GM12878 (cell line): ENCODE results near the gene NRXN3. TPM values are rescaled to one million over a fixed set of nuclear protein-coding genes. Genes with fewer than 3 reads are reported as not detected.

Source experiments
- ATAC-seq: fragments of 200-7000 bp; cut with Tn5 transposase; 3 replicates; pipeline ENCODE4 v1.9.1; 2020; ENCODE audit warnings: mild to moderate bottlenecking, moderate library complexity
- BruUV-seq: library from RNA; stranded (reverse); fragments of 400-500 nt; replicated peaks from 2 replicates; lab custom pipeline; 2021; lab: Mats Ljungman, UMichigan
- CTCF ChIA-PET: fragments of 300-600 bp; sonication (Branson Sonifier 250); formaldehyde crosslinking; extraction: SDS; loops from one replicate; lab custom pipeline; 2021; ENCODE audit warnings: inconsistent platforms; lab: Yijun Ruan, JAX
- POLR2A ChIA-PET: fragments of 350-600 bp; formaldehyde crosslinking; extraction: SDS; loops from one replicate; lab custom pipeline; 2021; ENCODE audit warnings: inconsistent platforms; lab: Charles Lee
- RAD21 ChIA-PET: fragments of 300-600 bp; sonication (Branson Sonifier 250); formaldehyde crosslinking; loops from one replicate; lab custom pipeline; 2023; ENCODE audit warnings: antibody characterized with exemption; ENCODE audit not compliant: unreplicated experiment; lab: Charles Lee
- SMC1A ChIA-PET: fragments of 300-600 bp; sonication (Branson Sonifier 250); formaldehyde crosslinking; loops from one replicate; lab custom pipeline; 2023; ENCODE audit not compliant: unreplicated experiment, uncharacterized antibody; lab: Charles Lee
- DNase-seq: peaks from one replicate; pipeline ENCODE4 v3.0.0-alpha.2; 2011; ENCODE audit warnings: low read depth, low spot score
- FAIRE-seq: peaks from 3 replicates; lab custom pipeline; 2011; peaks lifted over from hg19 to GRCh38; lab: Jason Lieb, UNC
- H2AFZ ChIP-seq: 2 replicates; pipeline ENCODE4 v1.6.0; 2011; ENCODE audit warnings: low read depth, low read length, control low read depth; ENCODE audit not compliant: control insufficient read depth
- H3K27ac ChIP-seq: 2 replicates; pipeline ENCODE4 v1.5.1; 2011; ENCODE audit warnings: control low read depth; ENCODE audit not compliant: control insufficient read depth, insufficient read depth
- H3K27me3 ChIP-seq, 2 experiments: replicated peaks in 1 of 2; 2 replicates each; pipeline versions ENCODE4 v1.6.0 to v1.6.1; 2011; ENCODE audit warnings: low read length in 1 of 2; ENCODE audit not compliant: control insufficient read depth in 2 of 2, insufficient read depth in 2 of 2
- H3K36me3 ChIP-seq, 2 experiments: 2 replicates each; pipeline ENCODE4 v1.5.1; 2011; ENCODE audit warnings: low read length in 1 of 2; ENCODE audit not compliant: control insufficient read depth in 2 of 2, insufficient read depth in 2 of 2
- H3K4me1 ChIP-seq: 2 replicates; pipeline ENCODE4 v1.6.1; 2011; ENCODE audit warnings: mild to moderate bottlenecking, low read length, moderate library complexity, mixed read lengths; ENCODE audit not compliant: control insufficient read depth, insufficient read depth
- H3K4me2 ChIP-seq: 2 replicates; pipeline ENCODE4 v1.6.0; 2011; ENCODE audit warnings: control low read depth; ENCODE audit not compliant: control insufficient read depth, insufficient read depth
- H3K4me3 ChIP-seq: fragments of 200-600 bp; sonication (generic); 2 replicates; pipeline ENCODE4 v1.5.1; 2016
- H3K79me2 ChIP-seq: 2 replicates; pipeline ENCODE4 v1.6.0; 2011; ENCODE audit warnings: low read length; ENCODE audit not compliant: control insufficient read depth, insufficient read depth
- H3K9ac ChIP-seq: 2 replicates; pipeline ENCODE4 v1.8.0; 2011; ENCODE audit warnings: low read length, control low read depth, mixed read lengths; ENCODE audit not compliant: control insufficient read depth, insufficient read depth
- H3K9me3 ChIP-seq: replicated peaks from 3 replicates; pipeline ENCODE4 v1.5.1; 2011; ENCODE audit warnings: mild to moderate bottlenecking, low read length; ENCODE audit not compliant: control insufficient read depth, insufficient read depth
- H4K20me1 ChIP-seq: 2 replicates; pipeline ENCODE4 v1.6.0; 2011; ENCODE audit not compliant: control insufficient read depth, insufficient read depth
- BACH1 ChIP-seq: fragments of 450-650 bp; IDR thresholded peaks from 2 replicates; pipeline ENCODE4 v1.6.1; 2017; ENCODE audit warnings: mild to moderate bottlenecking, borderline replicate concordance
- DPF2 ChIP-seq: fragments of 450-650 bp; IDR thresholded peaks from 2 replicates; pipeline ENCODE4 v1.6.1; 2017; ENCODE audit warnings: mild to moderate bottlenecking
- IKZF2 ChIP-seq, 2 experiments: fragments of 450-650 bp; IDR thresholded peaks; 2 replicates each; pipeline ENCODE4 v1.6.1; 2017; ENCODE audit warnings: mild to moderate bottlenecking in 2 of 2, moderate library complexity in 2 of 2
- KAT2A ChIP-seq: conservative IDR thresholded peaks from 2 replicates; pipeline ENCODE4 v1.6.1; 2011; ENCODE audit warnings: low read depth, low read length; ENCODE audit not compliant: control insufficient read depth
- MLLT1 ChIP-seq: fragments of 450-650 bp; IDR thresholded peaks from 2 replicates; pipeline ENCODE4 v1.6.1; 2016; ENCODE audit warnings: mild to moderate bottlenecking
- MYB ChIP-seq: fragments of 150-350 bp; IDR thresholded peaks from 2 replicates; pipeline ENCODE4 v1.6.1; 2014; ENCODE audit warnings: mild to moderate bottlenecking, low read depth, low read length, borderline replicate concordance
- NFYB ChIP-seq: IDR thresholded peaks from 2 replicates; pipeline ENCODE4 v1.6.1; 2011; ENCODE audit warnings: low read depth, mild to moderate bottlenecking, low read length, improper control_type of control experiment, moderate library complexity; ENCODE audit not compliant: insufficient read depth
- NRF1 ChIP-seq: conservative IDR thresholded peaks from 2 replicates; pipeline ENCODE4 v1.6.1; 2011; ENCODE audit warnings: mild to moderate bottlenecking, low read depth, low read length, improper control_type of control experiment
- RUNX3 ChIP-seq: IDR thresholded peaks from 2 replicates; pipeline ENCODE4 v1.6.1; 2012; ENCODE audit warnings: low read length, inconsistent platforms
- SIX5 ChIP-seq: IDR thresholded peaks from 2 replicates; pipeline ENCODE4 v1.6.1; 2011; ENCODE audit warnings: mild to moderate bottlenecking, low read depth, low read length, moderate library complexity; ENCODE audit not compliant: severe bottlenecking
- SP1 ChIP-seq: IDR thresholded peaks from one replicate; pipeline ENCODE4 v1.6.1; 2011; ENCODE audit warnings: low read depth, low read length
- ZNF24 ChIP-seq: fragments of 450-650 bp; IDR thresholded peaks from 2 replicates; pipeline ENCODE4 v1.6.1; 2017; ENCODE audit warnings: antibody characterized with exemption, mild to moderate bottlenecking
- ZNF274 ChIP-seq: IDR thresholded peaks from one replicate; pipeline ENCODE4 v1.8.0; 2011; ENCODE audit not compliant: insufficient read length, insufficient read depth
- ZSCAN29 ChIP-seq: fragments of 450-650 bp; IDR thresholded peaks from 2 replicates; pipeline ENCODE4 v1.6.1; 2017; ENCODE audit warnings: mild to moderate bottlenecking, moderate library complexity
- WGBS: methylation state at CpG from one replicate; pipeline ENCODE4 v1.1.6; 2016; ENCODE audit warnings: low lambda C conversion rate; ENCODE audit not compliant: insufficient replicate concordance, insufficient coverage; ENCODE audit errors: missing lambda C conversion rate; 5-methylcytosine and 5-hydroxymethylcytosine counted together
- in situ Hi-C: fragments of 300-500 bp; cut with MboI; formaldehyde crosslinking; loops from 9 replicates; pipeline ENCODE4 v1.14.3; 2018; ENCODE audit warnings: mixed read lengths
- intact Hi-C: fragments of 100-400 bp; cut with micrococcal nuclease; formaldehyde crosslinking; loops from one replicate; pipeline ENCODE4 v1.14.2; 2022; ENCODE audit not compliant: unreplicated experiment
- polyA plus RNA-seq, 11 experiments: library from polyadenylated mRNA; depleted of rRNA in 4 of 11; unstranded in 6 of 11; stranded (reverse) in 5 of 11; fragments of >200 nt; fragmentation: Nextera tagmentation in 4 of 11; fragmentation: Illumina TruSeq in 1 of 11; extraction: Ambion mirVana in 4 of 11; extraction: Trizol in 1 of 11; gene quantifications; 1 replicate in 1 of 11; 2 replicates in 10 of 11; pipeline versions ENCODE4 v1.2.1 to v1.2.3, GENCODE V29; 2011 to 2016; ENCODE audit warnings: inconsistent platforms in 2 of 11, missing spikeins in 2 of 11, low read depth in 1 of 11
- total RNA-seq, 4 experiments: library from RNA; depleted of rRNA in 3 of 4; stranded (reverse); fragments of >200 nt in 3 of 4; fragmentation: Illumina TruSeq in 1 of 4; extraction: Trizol in 1 of 4; gene quantifications; 2 replicates each; pipeline versions ENCODE4 v1.2.1 to v1.2.3, GENCODE V29; 2013 to 2021
- TF ChIP-seq, protein P1 (sequence below): fragments of 450-650 bp; IDR thresholded peaks from 2 replicates; pipeline ENCODE4 v1.6.1; 2017; ENCODE audit warnings: mild to moderate bottlenecking, moderate library complexity

Gene NRXN3
- total and polyA plus RNA-seq, 10 of the 15 experiments (the other 5 are each of a cell fraction or from before 2014, with no cell fraction given) = 0.52 to 3.3 (median 1.4) TPM

GRCh38 chr14:79781882-79782281, 1611.7 kb downstream of the NRXN3 start:
- Histone ChIP-seq H4K20me1 (no peaks in the 10 kb centered on the region), H3K4me1 (no peaks in the 10 kb centered on the region), H3K4me2 (no peak overlapping the region), H3K9me3 (no peaks in the 10 kb centered on the region), H2AFZ (no peak overlapping the region), H3K9ac (no peak overlapping the region), H3K27ac (no peak overlapping the region), H3K79me2 (no peaks in the 10 kb centered on the region), H3K27me3 (no peaks in the 10 kb centered on the region), H3K36me3 (no peaks in the 10 kb centered on the region), H3K4me3 (no peak overlapping the region)
- RAD21 ChIA-PET = no interaction called here
- POLR2A ChIA-PET = no interaction called here
- DNase-seq (no peak), ATAC-seq (no peak), FAIRE-seq (no peak)
- WGBS = 11% methylated on average over 2 of the region's 2 CpGs
- no TSS peak for BruUV-seq
- SMC1A ChIA-PET = interaction anchor here (1.4 kb wide), 1 partner anchor 18 kb away, joined by 3 read pairs; no protein-coding TSS in a partner anchor
- TF ChIP-seq ZNF24 = no peak
- TF ChIP-seq SIX5 = no peak
- TF ChIP-seq NFYB = no peak
- TF ChIP-seq BACH1 = no peak
- TF ChIP-seq ZSCAN29 = no peak
- no peak for TF ChIP-seq DPF2
- TF ChIP-seq NRF1 = no peak
- no peak for TF ChIP-seq IKZF2 (IDR thresholded peaks at IDR 0.05)
- no peak for TF ChIP-seq RUNX3
- TF ChIP-seq MLLT1 = no peak
- TF ChIP-seq SP1 = no peak
- TF ChIP-seq, protein P1, sequence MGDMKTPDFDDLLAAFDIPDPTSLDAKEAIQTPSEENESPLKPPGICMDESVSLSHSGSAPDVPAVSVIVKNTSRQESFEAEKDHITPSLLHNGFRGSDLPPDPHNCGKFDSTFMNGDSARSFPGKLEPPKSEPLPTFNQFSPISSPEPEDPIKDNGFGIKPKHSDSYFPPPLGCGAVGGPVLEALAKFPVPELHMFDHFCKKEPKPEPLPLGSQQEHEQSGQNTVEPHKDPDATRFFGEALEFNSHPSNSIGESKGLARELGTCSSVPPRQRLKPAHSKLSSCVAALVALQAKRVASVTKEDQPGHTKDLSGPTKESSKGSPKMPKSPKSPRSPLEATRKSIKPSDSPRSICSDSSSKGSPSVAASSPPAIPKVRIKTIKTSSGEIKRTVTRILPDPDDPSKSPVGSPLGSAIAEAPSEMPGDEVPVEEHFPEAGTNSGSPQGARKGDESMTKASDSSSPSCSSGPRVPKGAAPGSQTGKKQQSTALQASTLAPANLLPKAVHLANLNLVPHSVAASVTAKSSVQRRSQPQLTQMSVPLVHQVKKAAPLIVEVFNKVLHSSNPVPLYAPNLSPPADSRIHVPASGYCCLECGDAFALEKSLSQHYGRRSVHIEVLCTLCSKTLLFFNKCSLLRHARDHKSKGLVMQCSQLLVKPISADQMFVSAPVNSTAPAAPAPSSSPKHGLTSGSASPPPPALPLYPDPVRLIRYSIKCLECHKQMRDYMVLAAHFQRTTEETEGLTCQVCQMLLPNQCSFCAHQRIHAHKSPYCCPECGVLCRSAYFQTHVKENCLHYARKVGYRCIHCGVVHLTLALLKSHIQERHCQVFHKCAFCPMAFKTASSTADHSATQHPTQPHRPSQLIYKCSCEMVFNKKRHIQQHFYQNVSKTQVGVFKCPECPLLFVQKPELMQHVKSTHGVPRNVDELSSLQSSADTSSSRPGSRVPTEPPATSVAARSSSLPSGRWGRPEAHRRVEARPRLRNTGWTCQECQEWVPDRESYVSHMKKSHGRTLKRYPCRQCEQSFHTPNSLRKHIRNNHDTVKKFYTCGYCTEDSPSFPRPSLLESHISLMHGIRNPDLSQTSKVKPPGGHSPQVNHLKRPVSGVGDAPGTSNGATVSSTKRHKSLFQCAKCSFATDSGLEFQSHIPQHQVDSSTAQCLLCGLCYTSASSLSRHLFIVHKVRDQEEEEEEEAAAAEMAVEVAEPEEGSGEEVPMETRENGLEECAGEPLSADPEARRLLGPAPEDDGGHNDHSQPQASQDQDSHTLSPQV = no peak
- TF ChIP-seq KAT2A = no peak
- no peak for TF ChIP-seq ZNF274
- TF ChIP-seq MYB = no peak
- intact Hi-C loops = no loop called here
- CTCF ChIA-PET = interaction anchor here (0.6 kb wide), 1 partner anchor 10 kb away, joined by 3 read pairs; no protein-coding TSS in a partner anchor
- in situ Hi-C loops = no loop called here
